K562 (cell line): ENCODE data around the gene MOB3C. TPM values are rescaled to one million over a fixed set of nuclear protein-coding genes. Genes with fewer than 3 reads are reported as not detected.
A peak's percentile ranks its signal among the peaks of the same experiment; 100 is the strongest.

ENCODE experiments used
- ATAC-seq: fragments of 200-7000 bp; cut with Tn5 transposase; 3 replicates; pipeline ENCODE4 v1.9.1; 2020; ENCODE audit warnings: moderate library complexity
- BruUV-seq: library from RNA; stranded (reverse); fragments of 400-500 nt; replicated peaks from 2 replicates; lab custom pipeline; 2021; lab: Mats Ljungman, UMichigan
- CTCF ChIA-PET: fragments of 300-600 bp; formaldehyde crosslinking; extraction: SDS; loops from one replicate; lab custom pipeline; 2021; ENCODE audit warnings: low intra/inter-chr PET ratio; lab: Yijun Ruan, JAX
- POLR2A ChIA-PET: fragments of 300-600, 350-650 bp; sonication (Branson Sonifier 250); formaldehyde crosslinking; extraction: SDS; loops from one replicate; lab custom pipeline; 2021; ENCODE audit warnings: antibody characterized with exemption, inconsistent platforms; lab: Yijun Ruan, JAX
- DNase-seq, 4 experiments: peaks; one replicate each; pipeline versions ENCODE4 v3.0.0 to v3.0.0-alpha.2; 2011 to 2018; ENCODE audit warnings: low spot score in 3 of 4, mixed read lengths in 3 of 4; ENCODE audit errors: extremely low read depth in 1 of 4
- FAIRE-seq: peaks from 2 replicates; lab custom pipeline; 2011; peaks lifted over from hg19 to GRCh38; lab: Jason Lieb, UNC
- H2AFZ ChIP-seq: 2 replicates; pipeline ENCODE4 v1.6.0; 2011; ENCODE audit warnings: low read depth, low read length, control low read depth, inconsistent platforms
- H3K27ac ChIP-seq: fragments of 200-600 bp; 3 replicates; pipeline ENCODE4 v1.8.0; 2011; ENCODE audit warnings: low read depth, mild to moderate bottlenecking, control low read depth, inconsistent platforms, low read length, moderate library complexity, mixed read lengths; ENCODE audit errors: extremely low read depth
- H3K27me3 ChIP-seq, 2 experiments: fragments of 300-600 bp in 1 of 2; 2 replicates in 1 of 2; 3 replicates in 1 of 2; pipeline versions ENCODE4 v1.6.0 to v1.8.0; 2011; ENCODE audit warnings: inconsistent platforms in 2 of 2, low read length in 2 of 2, mild to moderate bottlenecking in 1 of 2, mixed read lengths in 1 of 2, moderate library complexity in 1 of 2; ENCODE audit not compliant: control insufficient read depth in 2 of 2, insufficient read depth in 2 of 2
- H3K36me3 ChIP-seq: fragments of 300-600 bp; 3 replicates; pipeline ENCODE4 v1.8.0; 2011; ENCODE audit warnings: mild to moderate bottlenecking, low read length, inconsistent platforms; ENCODE audit not compliant: control insufficient read depth, insufficient read depth
- H3K4me1 ChIP-seq, 2 experiments: fragments of 200-600 bp in 1 of 2; replicated peaks in 1 of 2; 2 replicates in 1 of 2; 3 replicates in 1 of 2; pipeline versions ENCODE4 v1.5.1 to v1.8.0; 2011; ENCODE audit warnings: inconsistent platforms in 2 of 2, low read length in 2 of 2, mild to moderate bottlenecking in 1 of 2, mixed read lengths in 1 of 2, moderate library complexity in 1 of 2; ENCODE audit not compliant: control insufficient read depth in 2 of 2, insufficient read depth in 2 of 2
- H3K4me2 ChIP-seq: 2 replicates; pipeline ENCODE4 v1.6.1; 2011; ENCODE audit warnings: low read length, control low read depth, inconsistent platforms, mixed read lengths; ENCODE audit not compliant: insufficient read depth
- H3K4me3 ChIP-seq: fragments of 200-600 bp; sonication (generic), shearing (Covaris generic); 2 replicates; pipeline ENCODE4 v1.5.1; 2016; ENCODE audit warnings: control low read depth, inconsistent platforms
- H3K79me2 ChIP-seq: fragments of 200-600 bp; 3 replicates; pipeline ENCODE4 v1.8.0; 2011; ENCODE audit warnings: low read length, inconsistent platforms; ENCODE audit not compliant: control insufficient read depth, insufficient read depth
- H3K9ac ChIP-seq, 2 experiments: 2 replicates each; pipeline versions ENCODE4 v1.6.0 to v1.6.1; 2011; ENCODE audit warnings: low read depth in 2 of 2, low read length in 2 of 2, control low read depth in 1 of 2, inconsistent platforms in 1 of 2, mild to moderate bottlenecking in 1 of 2, mixed read lengths in 1 of 2; ENCODE audit not compliant: insufficient read depth in 1 of 2
- H3K9me1 ChIP-seq: one replicate; pipeline ENCODE4 v1.6.0; 2011; ENCODE audit warnings: inconsistent platforms, mild to moderate bottlenecking, low read length, moderate library complexity; ENCODE audit not compliant: control insufficient read depth, insufficient read depth
- H3K9me3 ChIP-seq: replicated peaks from 2 replicates; pipeline ENCODE4 v1.5.1; 2011; ENCODE audit warnings: low read depth, low read length, inconsistent platforms; ENCODE audit not compliant: control insufficient read depth, insufficient read depth
- H4K20me1 ChIP-seq: replicated peaks from 2 replicates; pipeline ENCODE4 v1.6.1; 2011; ENCODE audit warnings: low read length, inconsistent platforms, mixed read lengths; ENCODE audit not compliant: control insufficient read depth, insufficient read depth
- BRCA1 ChIP-seq, 2 experiments: fragments of 450-650 bp in 1 of 2; sonication (generic) in 1 of 2; formaldehyde crosslinking in 1 of 2; IDR thresholded peaks; 2 replicates each; pipeline versions ENCODE4 v1.5.0 to v1.6.1; 2017 to 2020; ENCODE audit warnings: mild to moderate bottlenecking in 1 of 2, missing genetic modification reagents in 1 of 2
- CBX8 ChIP-seq: fragments of 200-600 bp; sonication (generic); IDR thresholded peaks from 2 replicates; pipeline ENCODE4 v1.6.1; 2012; ENCODE audit warnings: borderline replicate concordance, mixed run types, low read depth, mild to moderate bottlenecking, moderate library complexity, mixed read lengths, low read length, control low read depth, inconsistent platforms; ENCODE audit not compliant: poor library complexity, severe bottlenecking; ENCODE audit errors: extremely low read depth
- JUN ChIP-seq, 2 experiments: sonication (generic) in 1 of 2; formaldehyde crosslinking in 1 of 2; IDR thresholded peaks; 2 replicates each; pipeline versions ENCODE4 v1.6.1 to v1.8.0; 2012 to 2022; ENCODE audit warnings: borderline replicate concordance in 2 of 2, mild to moderate bottlenecking in 2 of 2, improper control_type of control experiment in 1 of 2, low read depth in 1 of 2, low read length in 1 of 2, missing genetic modification reagents in 1 of 2
- KLF6 ChIP-seq: fragments of 250-450 bp; sonication (Bioruptor Pico); IDR thresholded peaks from 2 replicates; pipeline ENCODE4 v1.4.0; 2020; ENCODE audit warnings: mild to moderate bottlenecking, moderate library complexity, borderline replicate concordance
- MEF2D ChIP-seq: conservative IDR thresholded peaks from 2 replicates; pipeline ENCODE4 v1.6.1; 2016; ENCODE audit warnings: low read depth, missing genetic modification characterization, missing compliant biosample characterization
- MEIS2 ChIP-seq: fragments of 450-650 bp; IDR thresholded peaks from 2 replicates; pipeline ENCODE4 v1.6.1; 2014; ENCODE audit warnings: mild to moderate bottlenecking; ENCODE audit not compliant: partially characterized antibody
- PCBP1 ChIP-seq: fragments of 200-400 bp; formaldehyde crosslinking; IDR thresholded peaks from 2 replicates; pipeline ENCODE4 v1.6.1; 2018; ENCODE audit warnings: mild to moderate bottlenecking, low read depth, low read length; ENCODE audit not compliant: poor library complexity, severe bottlenecking
- SIN3B ChIP-seq: fragments of 450-650 bp; IDR thresholded peaks from 2 replicates; pipeline ENCODE4 v1.6.1; 2017; ENCODE audit warnings: low read depth, mild to moderate bottlenecking, moderate library complexity
- UBTF ChIP-seq, 2 experiments: IDR thresholded peaks; 2 replicates each; pipeline ENCODE4 v1.6.1; 2012; ENCODE audit warnings: improper control_type of control experiment in 2 of 2, low read depth in 2 of 2, low read length in 2 of 2, borderline replicate concordance in 1 of 2
- WGBS: fragments of 100-300 bp; shearing (Covaris generic); methylation state at CpG from one replicate; pipeline ENCODE4 v1.1.6; 2016; ENCODE audit warnings: low coverage, mixed read lengths; ENCODE audit not compliant: insufficient coverage; ENCODE audit errors: missing lambda C conversion rate; 5-methylcytosine and 5-hydroxymethylcytosine counted together
- in situ Hi-C: fragments of 300-500 bp; cut with MboI; formaldehyde crosslinking; loops from 4 replicates; pipeline ENCODE4 v1.15.0; 2018; ENCODE audit warnings: inconsistent platforms, mixed read lengths
- intact Hi-C: fragments of 100-400 bp; cut with micrococcal nuclease; formaldehyde crosslinking; loops from 2 replicates; pipeline ENCODE4 v1.14.2; 2022
- polyA plus RNA-seq, 8 experiments: library from polyadenylated mRNA; depleted of rRNA in 4 of 8; stranded (reverse) in 5 of 8; unstranded in 3 of 8; fragments of >200 nt; fragmentation: Nextera tagmentation in 2 of 8; fragmentation: Illumina TruSeq in 1 of 8; extraction: Ambion mirVana in 2 of 8; extraction: Trizol in 1 of 8; gene quantifications; 2 replicates each; pipeline versions ENCODE4 v1.2.1 to v1.2.3, GENCODE V29; 2011 to 2014; ENCODE audit warnings: inconsistent platforms in 1 of 8, missing spikeins in 1 of 8
- total RNA-seq, 7 experiments: library from RNA; depleted of rRNA in 6 of 7; stranded (reverse); fragments of >200 nt in 6 of 7; fragmentation: Illumina TruSeq in 2 of 7; extraction: Trizol in 2 of 7; gene quantifications; 2 replicates each; pipeline versions ENCODE4 v1.2.1 to v1.2.3, GENCODE V29; 2011 to 2021; ENCODE audit warnings: low replicate concordance in 1 of 7
- TF ChIP-seq, protein P1 (sequence below): fragments of 450-650 bp; formaldehyde crosslinking; IDR thresholded peaks from 2 replicates; pipeline ENCODE4 v1.4.0; 2022; ENCODE audit warnings: missing genetic modification characterization
- TF ChIP-seq, protein P2 (sequence below), 2 experiments: fragments of 450-650 bp in 1 of 2; sonication (generic) in 1 of 2; formaldehyde crosslinking; conservative IDR thresholded peaks; 2 replicates each; pipeline versions ENCODE4 v1.4.0 to v1.8.1; 2020 to 2022; ENCODE audit warnings: mild to moderate bottlenecking in 1 of 2, missing genetic modification reagents in 1 of 2

Gene MOB3C
- total and polyA plus RNA-seq, 9 of the 15 experiments (the other 6 are each of a cell fraction or from before 2014, with no cell fraction given), result 1.0 to 7.5 (median 3.7) TPM

DNA sequence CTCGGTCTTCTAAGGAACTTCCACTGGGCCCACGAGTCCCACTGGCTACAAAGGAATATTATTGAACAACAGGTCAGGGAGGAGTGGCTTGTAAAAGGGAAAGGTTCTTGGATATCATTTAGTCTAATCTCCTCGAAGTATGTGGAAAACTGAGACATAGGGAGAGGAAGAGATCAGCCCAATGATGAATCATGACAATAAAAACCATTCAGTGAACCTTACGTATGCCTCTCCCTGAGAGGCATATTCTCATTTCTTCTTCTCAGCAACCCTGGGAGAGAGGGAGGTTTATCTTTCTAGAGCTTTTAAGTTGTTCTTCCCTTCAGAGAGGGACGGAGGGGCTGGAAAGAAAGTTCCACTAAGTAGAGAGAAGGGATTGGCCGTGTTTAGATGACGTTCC is 5.3 kb upstream of the MOB3C start (continued):
- TF ChIP-seq, protein P1, sequence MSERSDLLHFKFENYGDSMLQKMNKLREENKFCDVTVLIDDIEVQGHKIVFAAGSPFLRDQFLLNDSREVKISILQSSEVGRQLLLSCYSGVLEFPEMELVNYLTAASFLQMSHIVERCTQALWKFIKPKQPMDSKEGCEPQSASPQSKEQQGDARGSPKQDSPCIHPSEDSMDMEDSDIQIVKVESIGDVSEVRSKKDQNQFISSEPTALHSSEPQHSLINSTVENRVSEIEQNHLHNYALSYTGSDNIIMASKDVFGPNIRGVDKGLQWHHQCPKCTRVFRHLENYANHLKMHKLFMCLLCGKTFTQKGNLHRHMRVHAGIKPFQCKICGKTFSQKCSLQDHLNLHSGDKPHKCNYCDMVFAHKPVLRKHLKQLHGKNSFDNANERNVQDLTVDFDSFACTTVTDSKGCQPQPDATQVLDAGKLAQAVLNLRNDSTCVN (CRISPR knock-in tag), result no peak
- TF ChIP-seq CBX8 (no peak), JUN (IDR thresholded peaks at IDR 0.05; ENCODE audit: borderline replicate concordance, low read depth, low read length) (no peak), JUN (CRISPR knock-in tag; IDR thresholded peaks at IDR 0.05; ENCODE audit: borderline replicate concordance) (no peak), SIN3B (no peak)
- TF ChIP-seq, protein P2, sequence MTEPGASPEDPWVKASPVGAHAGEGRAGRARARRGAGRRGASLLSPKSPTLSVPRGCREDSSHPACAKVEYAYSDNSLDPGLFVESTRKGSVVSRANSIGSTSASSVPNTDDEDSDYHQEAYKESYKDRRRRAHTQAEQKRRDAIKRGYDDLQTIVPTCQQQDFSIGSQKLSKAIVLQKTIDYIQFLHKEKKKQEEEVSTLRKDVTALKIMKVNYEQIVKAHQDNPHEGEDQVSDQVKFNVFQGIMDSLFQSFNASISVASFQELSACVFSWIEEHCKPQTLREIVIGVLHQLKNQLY (CRISPR knock-in tag; conservative IDR thresholded peaks at IDR 0.05), result no peak

GRCh38 chr1:46619656-46620258 is 3.1 kb upstream of the MOB3C start:
- FAIRE-seq, result no peak
- POLR2A ChIA-PET, result interaction anchor here (0.5 to 2.7 kb wide), 9 partner anchors 10 to 615 kb away, joined by 3 to 12 read pairs (median 3); no protein-coding TSS in a partner anchor
- intact Hi-C loops (loop anchor here (5.0 kb wide), 1 partner anchor 62 kb away; no protein-coding TSS in a partner anchor), in situ Hi-C loops (loop anchor here (5.0 kb wide), 1 partner anchor 103 kb away; no protein-coding TSS in a partner anchor)
- BruUV-seq, result no TSS peak
- Histone ChIP-seq H3K4me3 (no peak overlapping the region), H3K9me1 (no peaks in the 10 kb centered on the region), H3K36me3 (no peaks in the 10 kb centered on the region), H3K79me2 (peaks cover 4% of the 10 kb centered on the region; the same call in 2 of the 3 replicates), H3K27ac (no peak overlapping the region), H3K4me1 (peaks cover 27 to 31% of the 10 kb centered on the region in 2 experiments), H3K27me3 (no peaks in the 10 kb centered on the region), H3K9ac (no peak overlapping the region), H2AFZ (no peak overlapping the region), H3K4me2 (no peak overlapping the region), H4K20me1 (peaks cover 3% of the 10 kb centered on the region; the same call in 1 of the 2 replicates), H3K9me3 (no peaks in the 10 kb centered on the region)
- CTCF ChIA-PET, result no interaction called here
- peak in 1 of 4 experiments; percentile 10 for DNase-seq
- 22% methylated on average over 5 of the region's 5 CpGs for WGBS
- no peak for ATAC-seq
- TF ChIP-seq MEF2D (tag), result no peak
- TF ChIP-seq KLF6 (CRISPR knock-in tag), result no peak
- no peak for TF ChIP-seq PCBP1
- TF ChIP-seq MEIS2, result peak; percentile 28
- TF ChIP-seq UBTF (IDR thresholded peaks at IDR 0.05; ENCODE audit: borderline replicate concordance in 1 of 2, low read depth in 2 of 2, low read length in 2 of 2), result no peak
- TF ChIP-seq BRCA1 (IDR thresholded peaks at IDR 0.05), result no peak
- 0 out of 2 replicates have a peak, but pooled peaks have one; percentile 30 for TF ChIP-seq BRCA1 (CRISPR knock-in tag; IDR thresholded peaks at IDR 0.05)
